H9 (cell line): Measurements from ENCODE around the gene CFAP57. TPM values are rescaled to one million over a fixed set of nuclear protein-coding genes. Genes with fewer than 3 reads are reported as not detected.

ENCODE experiments used
- DNase-seq: peaks from one replicate; pipeline ENCODE4 v3.0.0-alpha.2; 2017
- H2AFZ ChIP-seq: one replicate; pipeline ENCODE4 v1.6.1; 2013; ENCODE audit warnings: mild to moderate bottlenecking, low read length, control low read depth, moderate library complexity
- H2AK5ac ChIP-seq: 2 replicates; pipeline ENCODE4 v1.6.1; 2013; ENCODE audit warnings: low read length, control low read depth, mixed read lengths; ENCODE audit not compliant: insufficient read length
- H2BK120ac ChIP-seq: one replicate; pipeline ENCODE4 v1.6.1; 2013; ENCODE audit warnings: low read depth, mild to moderate bottlenecking, low read length, control low read depth, inconsistent platforms; ENCODE audit not compliant: poor library complexity, severe bottlenecking
- H2BK12ac ChIP-seq: 2 replicates; pipeline ENCODE4 v1.6.1; 2013; ENCODE audit warnings: low read length, control low read depth, mixed read lengths, low read depth; ENCODE audit not compliant: insufficient read length
- H2BK15ac ChIP-seq: 2 replicates; pipeline ENCODE4 v1.6.1; 2013; ENCODE audit warnings: low read depth, low read length, control low read depth
- H2BK20ac ChIP-seq: one replicate; pipeline ENCODE4 v1.6.1; 2013; ENCODE audit warnings: low read depth, mild to moderate bottlenecking, low read length, control low read depth, inconsistent platforms; ENCODE audit not compliant: poor library complexity, severe bottlenecking
- H2BK5ac ChIP-seq: 2 replicates; pipeline ENCODE4 v1.6.1; 2013; ENCODE audit warnings: low read length, control low read depth, mixed read lengths; ENCODE audit not compliant: insufficient read length
- H3K14ac ChIP-seq: 2 replicates; pipeline ENCODE4 v1.6.1; 2013; ENCODE audit warnings: low read length, control low read depth; ENCODE audit not compliant: insufficient read depth
- H3K18ac ChIP-seq: 2 replicates; pipeline ENCODE4 v1.6.1; 2013; ENCODE audit warnings: low read depth, mild to moderate bottlenecking, mixed read lengths, low read length, control low read depth; ENCODE audit not compliant: insufficient read length
- H3K23ac ChIP-seq: 2 replicates; pipeline ENCODE4 v1.6.1; 2013; ENCODE audit warnings: low read length, control low read depth, mixed read lengths, low read depth; ENCODE audit not compliant: insufficient read length
- H3K23me2 ChIP-seq: 2 replicates; pipeline ENCODE4 v1.6.1; 2013; ENCODE audit warnings: low read depth, mild to moderate bottlenecking, mixed read lengths, low read length, control low read depth; ENCODE audit not compliant: insufficient read length, poor library complexity, severe bottlenecking
- H3K27ac ChIP-seq: 2 replicates; pipeline ENCODE4 v1.5.1; 2013; ENCODE audit warnings: low read length, control low read depth, mixed read lengths, low read depth; ENCODE audit not compliant: insufficient read length
- H3K27me3 ChIP-seq: 2 replicates; pipeline ENCODE4 v1.6.1; 2013; ENCODE audit warnings: low read length, control low read depth, inconsistent platforms; ENCODE audit not compliant: insufficient read depth
- H3K4ac ChIP-seq: 2 replicates; pipeline ENCODE4 v1.6.1; 2013; ENCODE audit warnings: low read depth, mild to moderate bottlenecking, control low read depth, inconsistent platforms, low read length, moderate library complexity
- H3K4me1 ChIP-seq: 2 replicates; pipeline ENCODE4 v1.6.1; 2013; ENCODE audit warnings: low read length, control low read depth, inconsistent platforms; ENCODE audit not compliant: insufficient read depth
- H3K4me2 ChIP-seq: 2 replicates; pipeline ENCODE4 v1.6.1; 2013; ENCODE audit warnings: low read length, control low read depth, mixed read lengths; ENCODE audit not compliant: insufficient read length, insufficient read depth
- H3K56ac ChIP-seq: 2 replicates; pipeline ENCODE4 v1.6.1; 2013; ENCODE audit warnings: low read depth, mild to moderate bottlenecking, mixed read lengths, low read length, control low read depth; ENCODE audit not compliant: insufficient read length
- H3K79me1 ChIP-seq: 2 replicates; pipeline ENCODE4 v1.6.1; 2013; ENCODE audit warnings: low read depth, mild to moderate bottlenecking, moderate library complexity, low read length, control low read depth, inconsistent platforms; ENCODE audit not compliant: insufficient read depth, poor library complexity, severe bottlenecking
- H3K79me2 ChIP-seq: 2 replicates; pipeline ENCODE4 v1.6.1; 2013; ENCODE audit warnings: low read length, control low read depth, inconsistent platforms; ENCODE audit not compliant: insufficient read depth
- H3K9ac ChIP-seq: 2 replicates; pipeline ENCODE4 v1.6.1; 2013; ENCODE audit warnings: low read length, control low read depth, mixed read lengths; ENCODE audit not compliant: insufficient read length; ENCODE audit errors: extremely low read depth
- H3K9me3 ChIP-seq: one replicate; pipeline ENCODE4 v1.6.1; 2013; ENCODE audit warnings: low read depth, low read length, inconsistent platforms; ENCODE audit not compliant: control insufficient read depth
- H3T11ph ChIP-seq: one replicate; pipeline ENCODE4 v1.6.1; 2013; ENCODE audit warnings: mild to moderate bottlenecking, low read length, control low read depth, inconsistent platforms
- H4K20me1 ChIP-seq: one replicate; pipeline ENCODE4 v1.6.1; 2013; ENCODE audit not compliant: control insufficient read depth, insufficient read length, insufficient read depth
- H4K5ac ChIP-seq: 2 replicates; pipeline ENCODE4 v1.6.1; 2013; ENCODE audit warnings: low read depth, mild to moderate bottlenecking, mixed read lengths, low read length, control low read depth; ENCODE audit not compliant: insufficient read length
- H4K8ac ChIP-seq: replicated peaks from 2 replicates; pipeline ENCODE4 v1.6.1; 2013; ENCODE audit warnings: low read length, control low read depth, mixed read lengths, low read depth; ENCODE audit not compliant: insufficient read length
- H4K91ac ChIP-seq: 2 replicates; pipeline ENCODE4 v1.6.1; 2013; ENCODE audit warnings: low read depth, mild to moderate bottlenecking, moderate library complexity, mixed read lengths, low read length, control low read depth; ENCODE audit not compliant: insufficient read length
- H3K27ac Mint-ChIP-seq, 3 experiments: 2 replicates in 2 of 3; 3 replicates in 1 of 3; pipeline ENCODE4 v1.8.0; 2020 to 2021; ENCODE audit warnings: mixed read lengths in 3 of 3, mild to moderate bottlenecking in 1 of 3, moderate library complexity in 1 of 3
- H3K27me3 Mint-ChIP-seq: 2 replicates; pipeline ENCODE4 v1.8.0; 2021; ENCODE audit warnings: low read depth, mild to moderate bottlenecking, moderate library complexity, mixed read lengths
- H3K36me3 Mint-ChIP-seq, 3 experiments: 2 replicates in 2 of 3; 3 replicates in 1 of 3; pipeline ENCODE4 v1.8.0; 2020 to 2021; ENCODE audit warnings: low read depth in 3 of 3, mixed read lengths in 3 of 3; ENCODE audit not compliant: insufficient read depth in 1 of 3
- H3K4me1 Mint-ChIP-seq, 2 experiments: 2 replicates each; pipeline ENCODE4 v1.8.0; 2020; ENCODE audit warnings: mixed read lengths in 2 of 2
- H3K4me3 Mint-ChIP-seq, 2 experiments: 2 replicates in 1 of 2; 3 replicates in 1 of 2; pipeline ENCODE4 v1.8.0; 2020 to 2021; ENCODE audit warnings: mild to moderate bottlenecking in 2 of 2, mixed read lengths in 2 of 2, moderate library complexity in 1 of 2
- H3K9me3 Mint-ChIP-seq, 2 experiments: 2 replicates in 1 of 2; 3 replicates in 1 of 2; pipeline ENCODE4 v1.8.0; 2020; ENCODE audit warnings: mild to moderate bottlenecking in 2 of 2, mixed read lengths in 2 of 2, moderate library complexity in 1 of 2
- WGBS: extraction: QIAGEN DNeasy Blood & Tissue Kit; methylation state at CpG from one replicate; pipeline ENCODE4 v1.1.7; 2013; ENCODE audit warnings: missing lambda C conversion rate, low lambda C conversion rate, mixed read lengths; ENCODE audit not compliant: insufficient read length; ENCODE audit errors: extremely low coverage; 5-methylcytosine and 5-hydroxymethylcytosine counted together
- total RNA-seq: library from RNA; stranded (reverse); gene quantifications from 2 replicates; pipeline ENCODE4 v1.2.1, GENCODE V29; 2021
- TF ChIP-seq, protein P1 (sequence below): fragments of 200-600 bp; sonication (generic); conservative IDR thresholded peaks from 3 replicates; pipeline ENCODE4 v1.8.0; 2021; ENCODE audit warnings: antibody characterized with exemption, mild to moderate bottlenecking

Gene CFAP57
- total RNA-seq, 1 experiment from 2014 or later: 0.33 TPM

DNA sequence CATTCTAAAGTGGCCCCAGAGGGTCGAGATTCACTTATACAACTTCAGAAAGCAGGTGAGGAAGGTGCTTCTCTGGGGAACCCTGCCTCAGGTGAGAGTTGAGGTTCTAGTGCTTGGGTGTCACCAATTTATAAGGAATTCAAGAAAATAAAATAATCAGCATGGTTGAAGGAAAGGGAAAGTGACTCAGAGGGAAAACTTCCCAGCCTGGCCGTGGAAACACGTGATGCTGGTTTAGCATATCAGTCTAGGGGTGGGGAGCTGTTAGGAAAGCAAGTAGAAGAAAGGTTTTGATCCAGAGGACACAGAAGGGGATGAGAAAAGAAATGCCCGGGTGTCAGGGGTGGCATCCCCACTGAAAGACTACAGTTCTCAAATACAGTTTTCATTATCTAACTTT lies 59.9 kb downstream of the CFAP57 start:
- no peak overlapping the region for H2BK12ac ChIP-seq
- no peak overlapping the region for H4K5ac ChIP-seq
- peaks cover 19 to 25% of the 10 kb centered on the region in 2 experiments for H3K4me1 Mint-ChIP-seq
- no peak overlapping the region for H3K23ac ChIP-seq
- H4K8ac ChIP-seq: no peak overlapping the region
- no peak overlapping the region for H3K27ac ChIP-seq
- no peak overlapping the region for H2BK120ac ChIP-seq
- WGBS: no CpG with 5 or more reads among the region's 4 CpGs
- H2AFZ ChIP-seq: no peak overlapping the region
- no peak overlapping the region for H3K9ac ChIP-seq
- no peak overlapping the region for H3T11ph ChIP-seq
- H3K4ac ChIP-seq: no peak overlapping the region
- no peaks in the 10 kb centered on the region for H3K79me2 ChIP-seq
- H3K9me3 ChIP-seq: no peaks in the 10 kb centered on the region
- H2BK15ac ChIP-seq: no peak overlapping the region
- H3K4me2 ChIP-seq: no peak overlapping the region
- no peaks in the 10 kb centered on the region for H4K20me1 ChIP-seq
- no peak overlapping the region for H2AK5ac ChIP-seq
- no peak for DNase-seq
- H3K4me3 Mint-ChIP-seq: no peak overlapping the region
- H3K14ac ChIP-seq: no peak overlapping the region
- TF ChIP-seq, protein P1, sequence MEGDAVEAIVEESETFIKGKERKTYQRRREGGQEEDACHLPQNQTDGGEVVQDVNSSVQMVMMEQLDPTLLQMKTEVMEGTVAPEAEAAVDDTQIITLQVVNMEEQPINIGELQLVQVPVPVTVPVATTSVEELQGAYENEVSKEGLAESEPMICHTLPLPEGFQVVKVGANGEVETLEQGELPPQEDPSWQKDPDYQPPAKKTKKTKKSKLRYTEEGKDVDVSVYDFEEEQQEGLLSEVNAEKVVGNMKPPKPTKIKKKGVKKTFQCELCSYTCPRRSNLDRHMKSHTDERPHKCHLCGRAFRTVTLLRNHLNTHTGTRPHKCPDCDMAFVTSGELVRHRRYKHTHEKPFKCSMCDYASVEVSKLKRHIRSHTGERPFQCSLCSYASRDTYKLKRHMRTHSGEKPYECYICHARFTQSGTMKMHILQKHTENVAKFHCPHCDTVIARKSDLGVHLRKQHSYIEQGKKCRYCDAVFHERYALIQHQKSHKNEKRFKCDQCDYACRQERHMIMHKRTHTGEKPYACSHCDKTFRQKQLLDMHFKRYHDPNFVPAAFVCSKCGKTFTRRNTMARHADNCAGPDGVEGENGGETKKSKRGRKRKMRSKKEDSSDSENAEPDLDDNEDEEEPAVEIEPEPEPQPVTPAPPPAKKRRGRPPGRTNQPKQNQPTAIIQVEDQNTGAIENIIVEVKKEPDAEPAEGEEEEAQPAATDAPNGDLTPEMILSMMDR: no peak
- H2BK20ac ChIP-seq: no peak overlapping the region
- H3K23me2 ChIP-seq: no peaks in the 10 kb centered on the region
- H3K9me3 Mint-ChIP-seq: no peaks in the 10 kb centered on the region
- H3K18ac ChIP-seq: no peak overlapping the region
- H3K27me3 Mint-ChIP-seq: 0 out of 2 replicates have a peak, but pooled peaks cover 1% of the 10 kb centered on the region
- no peak overlapping the region for H4K91ac ChIP-seq
- no peak overlapping the region for H2BK5ac ChIP-seq
- no peaks in the 10 kb centered on the region for H3K36me3 Mint-ChIP-seq
- no peak overlapping the region for H3K56ac ChIP-seq
- H3K27ac Mint-ChIP-seq: peak overlapping the region in 1 of 3 experiments; percentile 24; a peak in 1 of 7 replicates
- H3K4me1 ChIP-seq: no peaks in the 10 kb centered on the region
- H3K79me1 ChIP-seq: no peaks in the 10 kb centered on the region
- no peaks in the 10 kb centered on the region for H3K27me3 ChIP-seq
